HG03103 (cell line): ENCODE results near the gene CFAP251.
"Not testable (repeated sequence)": the region's sequence is repeated elsewhere in the genome, so short reads cannot be mapped to it uniquely, and the experiment has no call there.

Experiments
- ATAC-seq: cut with Tn5 transposase; IDR thresholded peaks from one replicate; pipeline ENCODE4 v1.9.1; 2021; ENCODE audit warnings: low read depth; ENCODE audit not compliant: unreplicated experiment

The CFAP251 gene

GRCh38 chr12:121905746-121906145, 12.6 kb upstream of the CFAP251 start:
- no peak for ATAC-seq

- ATAC-seq, result no peak
These were observed 9.7 kb upstream of the CFAP251 start for GRCh38 chr12:121908702-121909101.

- no peak for ATAC-seq
These were observed 6.4 kb upstream of the CFAP251 start for GRCh38 chr12:121911824-121912585.

GRCh38 chr12:121915841-121916321, 2.5 kb upstream of the CFAP251 start:
- ATAC-seq, result no peak

- no peak for ATAC-seq
These were observed 1.7 kb upstream of the CFAP251 start for GRCh38 chr12:121916719-121917118.

GRCh38 chr12:121918679-121919038, 267 bp downstream of the CFAP251 start:
- peak; percentile 13 for ATAC-seq

- ATAC-seq, result no peak
These were observed 2.7 kb downstream of the CFAP251 start for GRCh38 chr12:121921066-121921465.

GRCh38 chr12:121925358-121925695, 6.9 kb downstream of the CFAP251 start:
- no peak for ATAC-seq

GRCh38 chr12:121926874-121927706, 8.7 kb downstream of the CFAP251 start:
- no peak for ATAC-seq

- ATAC-seq, result no peak
These were observed 9.4 kb downstream of the CFAP251 start for GRCh38 chr12:121927813-121928212.

GRCh38 chr12:121929545-121929944, 11.2 kb downstream of the CFAP251 start:
- not testable (repeated sequence) for ATAC-seq

GRCh38 chr12:121930862-121931261, 12.5 kb downstream of the CFAP251 start:
- no peak for ATAC-seq

GRCh38 chr12:121932176-121932536, 13.8 kb downstream of the CFAP251 start:
- no peak for ATAC-seq

- no peak for ATAC-seq
These were observed 14.6 kb downstream of the CFAP251 start for GRCh38 chr12:121932914-121933521.

- ATAC-seq, result no peak
These were observed 15.3 kb downstream of the CFAP251 start for GRCh38 chr12:121933522-121934308.

GRCh38 chr12:121934309-121934664, 15.9 kb downstream of the CFAP251 start:
- no peak for ATAC-seq

- ATAC-seq, result no peak
These were observed 19.3 kb downstream of the CFAP251 start for GRCh38 chr12:121937654-121938053.

- ATAC-seq, result no peak
These were observed 20.8 kb downstream of the CFAP251 start for GRCh38 chr12:121939186-121939585.

GRCh38 chr12:121939992-121940766, 21.8 kb downstream of the CFAP251 start:
- ATAC-seq, result no peak

GRCh38 chr12:121942145-121942718, 23.8 kb downstream of the CFAP251 start:
- ATAC-seq, result no peak
